SK-N-SH (cell line): Measurements from ENCODE around the gene RAB3D. TPM values are rescaled to one million over a fixed set of nuclear protein-coding genes. Genes with fewer than 3 reads are reported as not detected.

Source experiments
- CTCF ChIA-PET: fragments of 300-600, 350-600 bp; formaldehyde crosslinking; extraction: SDS; loops from one replicate; lab custom pipeline; 2021; lab: Yijun Ruan, JAX
- POLR2A ChIA-PET: fragments of 350-600 bp; sonication (Branson Sonifier 250); formaldehyde crosslinking; extraction: SDS; loops from one replicate; lab custom pipeline; 2020; ENCODE audit warnings: antibody characterized with exemption, inconsistent platforms; lab: Yijun Ruan, JAX
- DNase-seq: peaks from one replicate; pipeline ENCODE4 v3.0.0; 2012
- H2AFZ ChIP-seq: fragments of 200-600 bp; sonication (generic); 2 replicates; pipeline ENCODE4 v1.8.1; 2016; ENCODE audit warnings: antibody characterized with exemption, mild to moderate bottlenecking, low read depth
- H3F3A ChIP-seq: fragments of 200-600 bp; sonication (generic); replicated peaks from 2 replicates; pipeline ENCODE3; 2016; ENCODE audit warnings: antibody characterized with exemption, mild to moderate bottlenecking; ENCODE audit not compliant: insufficient read depth
- H3K27ac ChIP-seq, 2 experiments: fragments of 200-500 bp in 1 of 2; fragments of 200-600 bp in 1 of 2; sonication (Bioruptor generic) in 1 of 2; sonication (generic), shearing (Covaris generic) in 1 of 2; 2 replicates each; pipeline versions ENCODE4 v1.5.1 to v1.6.1; 2014 to 2016; ENCODE audit warnings: low read depth in 2 of 2, inconsistent platforms in 1 of 2, low read length in 1 of 2, mild to moderate bottlenecking in 1 of 2, mixed read lengths in 1 of 2
- H3K27me3 ChIP-seq: fragments of 200-600 bp; sonication (generic), shearing (Covaris generic); 2 replicates; pipeline ENCODE4 v1.6.1; 2016; ENCODE audit warnings: mixed run types; ENCODE audit not compliant: insufficient read depth
- H3K36me3 ChIP-seq, 2 experiments: fragments of 200-500 bp in 1 of 2; fragments of 200-600 bp in 1 of 2; sonication (Bioruptor generic) in 1 of 2; sonication (generic) in 1 of 2; replicated peaks in 1 of 2; 2 replicates each; pipeline versions ENCODE3 to v1.5.1; 2014 to 2016; ENCODE audit warnings: low read length in 1 of 2, mild to moderate bottlenecking in 1 of 2; ENCODE audit not compliant: insufficient read depth in 2 of 2, control insufficient read depth in 1 of 2
- H3K4me1 ChIP-seq, 2 experiments: fragments of 200-500 bp in 1 of 2; fragments of 200-600 bp in 1 of 2; sonication (Bioruptor generic) in 1 of 2; sonication (generic), shearing (Covaris generic) in 1 of 2; 2 replicates each; pipeline versions ENCODE4 v1.5.1 to v1.6.1; 2014 to 2016; ENCODE audit warnings: low read depth in 1 of 2, low read length in 1 of 2, mixed run types in 1 of 2; ENCODE audit not compliant: insufficient read depth in 2 of 2, control insufficient read depth in 1 of 2
- H3K4me2 ChIP-seq: fragments of 200-600 bp; sonication (generic), shearing (Covaris generic); 2 replicates; pipeline ENCODE4 v1.6.1; 2017; ENCODE audit warnings: mixed run types
- H3K4me3 ChIP-seq, 2 experiments: fragments of 200-500 bp in 1 of 2; fragments of 200-600 bp in 1 of 2; sonication (Bioruptor generic) in 1 of 2; sonication (generic), shearing (Covaris generic) in 1 of 2; 2 replicates each; pipeline versions ENCODE4 v1.5.1 to v1.8.1; 2014 to 2016; ENCODE audit warnings: low read depth in 2 of 2, inconsistent platforms in 1 of 2, low read length in 1 of 2, mild to moderate bottlenecking in 1 of 2, mixed read lengths in 1 of 2, moderate library complexity in 1 of 2
- H3K79me2 ChIP-seq: fragments of 200-600 bp; sonication (generic); 2 replicates; pipeline ENCODE4 v1.8.1; 2017; ENCODE audit warnings: mild to moderate bottlenecking; ENCODE audit not compliant: insufficient read depth
- H3K9ac ChIP-seq: fragments of 200-600 bp; sonication (generic); 2 replicates; pipeline ENCODE4 v1.6.1; 2017; ENCODE audit warnings: mixed run types
- H3K9me2 ChIP-seq: fragments of 200-600 bp; sonication (generic); 2 replicates; pipeline ENCODE4 v1.6.1; 2017; ENCODE audit warnings: mixed run types
- H3K9me3 ChIP-seq: fragments of 200-600 bp; sonication (generic); 2 replicates; pipeline ENCODE4 v1.6.1; 2017; ENCODE audit warnings: mixed run types, mild to moderate bottlenecking, moderate library complexity
- H4K20me1 ChIP-seq: fragments of 200-600 bp; sonication (generic); 2 replicates; pipeline ENCODE4 v1.6.1; 2017; ENCODE audit warnings: mild to moderate bottlenecking, mixed run types; ENCODE audit not compliant: insufficient read depth
- CHD2 ChIP-seq: fragments of 150-350 bp; IDR thresholded peaks from 2 replicates; pipeline ENCODE4 v1.6.1; 2018; ENCODE audit warnings: low read length; ENCODE audit not compliant: partially characterized antibody
- MEF2A ChIP-seq: IDR thresholded peaks from 2 replicates; pipeline ENCODE4 v1.4.0; 2012; ENCODE audit warnings: low read depth, borderline replicate concordance
- NRF1 ChIP-seq: IDR thresholded peaks from 2 replicates; pipeline ENCODE4 v1.6.1; 2012; ENCODE audit warnings: low read depth, mild to moderate bottlenecking, low read length
- RAD21 ChIP-seq: IDR thresholded peaks from 2 replicates; pipeline ENCODE4 v1.6.1; 2012; ENCODE audit warnings: mild to moderate bottlenecking, low read length
- RCOR1 ChIP-seq: fragments of 150-350 bp; IDR thresholded peaks from 2 replicates; pipeline ENCODE4 v1.6.1; 2017; ENCODE audit warnings: antibody characterized with exemption, low read length
- TAF1 ChIP-seq: IDR thresholded peaks from 2 replicates; pipeline ENCODE4 v1.6.1; 2012; ENCODE audit warnings: low read depth, mild to moderate bottlenecking, low read length, moderate library complexity, borderline replicate concordance
- WGBS: methylation state at CpG from one replicate; pipeline ENCODE4 v1.1.6; 2017; ENCODE audit warnings: low lambda C conversion rate; 5-methylcytosine and 5-hydroxymethylcytosine counted together
- polyA plus RNA-seq, 3 experiments: library from polyadenylated mRNA; depleted of rRNA; stranded (reverse); fragments of >200 nt; gene quantifications; 2 replicates each; pipeline ENCODE4 v1.2.3, GENCODE V29; 2012
- TF ChIP-seq, protein P1 (sequence below): IDR thresholded peaks from 2 replicates; pipeline ENCODE4 v1.4.0; 2012; ENCODE audit warnings: low read depth, borderline replicate concordance
- TF ChIP-seq, protein P2 (sequence below): fragments of 150-350 bp; IDR thresholded peaks from 2 replicates; pipeline ENCODE4 v1.6.1; 2017; ENCODE audit warnings: antibody characterized with exemption, low read length, low read depth, borderline replicate concordance
- TF ChIP-seq, protein P3 (sequence below): IDR thresholded peaks from 2 replicates; pipeline ENCODE4 v1.6.1; 2012; ENCODE audit warnings: mild to moderate bottlenecking, low read depth, low read length, moderate library complexity
- TF ChIP-seq, protein P4 (sequence below): fragments of 200-600 bp; sonication (generic); IDR thresholded peaks from 2 replicates; pipeline ENCODE4 v1.6.1; 2017; ENCODE audit warnings: antibody characterized with exemption, mild to moderate bottlenecking, moderate library complexity
- TF ChIP-seq, protein P5 (sequence below): IDR thresholded peaks from 2 replicates; pipeline ENCODE4 v1.4.0; 2012; ENCODE audit warnings: low read depth

RAB3D gene
- polyA plus RNA-seq, 1 of the 3 experiments (the other 2 are of a cell fraction), result 27.0 TPM

DNA sequence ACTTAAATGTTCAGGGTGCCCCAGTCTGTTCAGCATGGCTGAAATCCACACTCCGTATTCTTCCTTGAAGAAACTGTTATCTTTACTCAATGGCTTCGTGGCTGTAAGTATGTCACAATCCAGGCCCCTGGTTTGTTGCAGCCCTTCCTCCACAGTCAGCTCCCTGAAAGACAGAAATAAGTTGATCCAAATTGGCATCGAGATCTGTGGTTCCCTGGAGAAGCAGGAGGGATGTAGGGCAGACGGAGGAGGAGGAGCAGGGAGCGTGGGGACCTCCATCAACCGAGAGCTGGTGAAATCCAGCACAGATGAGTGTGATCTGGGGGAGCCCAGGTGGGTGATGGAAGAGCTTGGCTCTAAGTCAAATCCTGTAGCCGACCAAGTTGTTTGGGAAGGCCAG lies 43.2 kb downstream of the RAB3D start:
- H3K9me3 ChIP-seq, result no peaks in the 10 kb centered on the region
- WGBS, result 89% methylated on average over 7 of the region's 7 CpGs
- no peak overlapping the region for H3K27ac ChIP-seq
- ChIA-PET CTCF (interaction anchor here (1.2 to 5.1 kb wide), 9 partner anchors 10 to 150 kb away, joined by 3 to 66 read pairs (median 5); partner anchors contain the start of genes CCDC159, RGL3, SWSAP1 and TMEM205), POLR2A (no interaction called here)
- no peak overlapping the region for H3K4me3 ChIP-seq
- no peaks in the 10 kb centered on the region for H3K27me3 ChIP-seq
- H3K4me1 ChIP-seq, result peaks cover 0 to 3% of the 10 kb centered on the region in 2 experiments; a peak in 1 of 4 replicates
- H3K9ac ChIP-seq, result no peak overlapping the region
- no peaks in the 10 kb centered on the region for H3K9me2 ChIP-seq
- peaks cover 4% of the 10 kb centered on the region for H3F3A ChIP-seq
- no peaks in the 10 kb centered on the region for H3K36me3 ChIP-seq
- H3K4me2 ChIP-seq, result no peak overlapping the region
- DNase-seq, result no peak
- TF ChIP-seq, protein P1, sequence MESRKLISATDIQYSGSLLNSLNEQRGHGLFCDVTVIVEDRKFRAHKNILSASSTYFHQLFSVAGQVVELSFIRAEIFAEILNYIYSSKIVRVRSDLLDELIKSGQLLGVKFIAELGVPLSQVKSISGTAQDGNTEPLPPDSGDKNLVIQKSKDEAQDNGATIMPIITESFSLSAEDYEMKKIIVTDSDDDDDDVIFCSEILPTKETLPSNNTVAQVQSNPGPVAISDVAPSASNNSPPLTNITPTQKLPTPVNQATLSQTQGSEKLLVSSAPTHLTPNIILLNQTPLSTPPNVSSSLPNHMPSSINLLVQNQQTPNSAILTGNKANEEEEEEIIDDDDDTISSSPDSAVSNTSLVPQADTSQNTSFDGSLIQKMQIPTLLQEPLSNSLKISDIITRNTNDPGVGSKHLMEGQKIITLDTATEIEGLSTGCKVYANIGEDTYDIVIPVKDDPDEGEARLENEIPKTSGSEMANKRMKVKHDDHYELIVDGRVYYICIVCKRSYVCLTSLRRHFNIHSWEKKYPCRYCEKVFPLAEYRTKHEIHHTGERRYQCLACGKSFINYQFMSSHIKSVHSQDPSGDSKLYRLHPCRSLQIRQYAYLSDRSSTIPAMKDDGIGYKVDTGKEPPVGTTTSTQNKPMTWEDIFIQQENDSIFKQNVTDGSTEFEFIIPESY, result no peak
- TF ChIP-seq RCOR1 (no peak), NRF1 (no peak), MEF2A (no peak), CHD2 (no peak), TAF1 (no peak)
- TF ChIP-seq, protein P2, sequence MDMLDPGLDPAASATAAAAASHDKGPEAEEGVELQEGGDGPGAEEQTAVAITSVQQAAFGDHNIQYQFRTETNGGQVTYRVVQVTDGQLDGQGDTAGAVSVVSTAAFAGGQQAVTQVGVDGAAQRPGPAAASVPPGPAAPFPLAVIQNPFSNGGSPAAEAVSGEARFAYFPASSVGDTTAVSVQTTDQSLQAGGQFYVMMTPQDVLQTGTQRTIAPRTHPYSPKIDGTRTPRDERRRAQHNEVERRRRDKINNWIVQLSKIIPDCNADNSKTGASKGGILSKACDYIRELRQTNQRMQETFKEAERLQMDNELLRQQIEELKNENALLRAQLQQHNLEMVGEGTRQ, result no peak
- TF ChIP-seq, protein P3, sequence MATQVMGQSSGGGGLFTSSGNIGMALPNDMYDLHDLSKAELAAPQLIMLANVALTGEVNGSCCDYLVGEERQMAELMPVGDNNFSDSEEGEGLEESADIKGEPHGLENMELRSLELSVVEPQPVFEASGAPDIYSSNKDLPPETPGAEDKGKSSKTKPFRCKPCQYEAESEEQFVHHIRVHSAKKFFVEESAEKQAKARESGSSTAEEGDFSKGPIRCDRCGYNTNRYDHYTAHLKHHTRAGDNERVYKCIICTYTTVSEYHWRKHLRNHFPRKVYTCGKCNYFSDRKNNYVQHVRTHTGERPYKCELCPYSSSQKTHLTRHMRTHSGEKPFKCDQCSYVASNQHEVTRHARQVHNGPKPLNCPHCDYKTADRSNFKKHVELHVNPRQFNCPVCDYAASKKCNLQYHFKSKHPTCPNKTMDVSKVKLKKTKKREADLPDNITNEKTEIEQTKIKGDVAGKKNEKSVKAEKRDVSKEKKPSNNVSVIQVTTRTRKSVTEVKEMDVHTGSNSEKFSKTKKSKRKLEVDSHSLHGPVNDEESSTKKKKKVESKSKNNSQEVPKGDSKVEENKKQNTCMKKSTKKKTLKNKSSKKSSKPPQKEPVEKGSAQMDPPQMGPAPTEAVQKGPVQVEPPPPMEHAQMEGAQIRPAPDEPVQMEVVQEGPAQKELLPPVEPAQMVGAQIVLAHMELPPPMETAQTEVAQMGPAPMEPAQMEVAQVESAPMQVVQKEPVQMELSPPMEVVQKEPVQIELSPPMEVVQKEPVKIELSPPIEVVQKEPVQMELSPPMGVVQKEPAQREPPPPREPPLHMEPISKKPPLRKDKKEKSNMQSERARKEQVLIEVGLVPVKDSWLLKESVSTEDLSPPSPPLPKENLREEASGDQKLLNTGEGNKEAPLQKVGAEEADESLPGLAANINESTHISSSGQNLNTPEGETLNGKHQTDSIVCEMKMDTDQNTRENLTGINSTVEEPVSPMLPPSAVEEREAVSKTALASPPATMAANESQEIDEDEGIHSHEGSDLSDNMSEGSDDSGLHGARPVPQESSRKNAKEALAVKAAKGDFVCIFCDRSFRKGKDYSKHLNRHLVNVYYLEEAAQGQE, result no peak
- H2AFZ ChIP-seq, result no peak overlapping the region
- H4K20me1 ChIP-seq, result no peaks in the 10 kb centered on the region
- H3K79me2 ChIP-seq, result no peaks in the 10 kb centered on the region

DNA sequence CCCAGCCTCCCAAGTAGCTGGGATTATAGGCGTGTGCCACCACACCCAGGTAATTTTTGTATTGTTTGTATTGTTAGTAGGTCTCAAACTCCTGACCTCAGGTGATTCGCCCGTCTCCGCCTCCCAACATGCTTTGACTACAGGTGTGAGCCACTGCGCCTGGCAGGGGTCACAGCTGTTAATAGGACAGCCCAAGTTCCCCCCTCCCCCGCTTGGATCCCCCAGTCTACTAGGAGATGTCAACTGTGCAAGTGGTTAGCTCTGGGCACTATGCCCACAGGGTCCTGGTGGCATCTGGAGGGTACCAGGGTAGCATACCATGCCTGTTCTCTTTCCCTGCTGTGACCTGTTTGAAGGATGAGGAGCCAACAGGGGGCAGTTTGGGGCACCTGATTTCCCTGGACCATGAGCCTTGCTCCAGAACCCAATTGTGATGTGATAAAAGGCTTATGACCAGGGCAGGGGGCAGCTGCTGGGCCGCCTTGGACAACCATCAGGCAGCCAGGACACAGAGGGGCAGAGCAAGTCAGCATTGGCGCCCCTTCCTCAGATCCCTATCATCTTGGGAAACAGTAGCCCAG lies 43.7 kb downstream of the RAB3D start, which contains the start of gene TSPAN16:
TSS of gene TSPAN16 (plus strand) at position 496 of the 581 bp plus-strand sequence. CDS start 138 bp downstream, outside the sequence.
- H3K27ac ChIP-seq, result no peak within 1 kb of the TSS
- TF ChIP-seq, protein P4, sequence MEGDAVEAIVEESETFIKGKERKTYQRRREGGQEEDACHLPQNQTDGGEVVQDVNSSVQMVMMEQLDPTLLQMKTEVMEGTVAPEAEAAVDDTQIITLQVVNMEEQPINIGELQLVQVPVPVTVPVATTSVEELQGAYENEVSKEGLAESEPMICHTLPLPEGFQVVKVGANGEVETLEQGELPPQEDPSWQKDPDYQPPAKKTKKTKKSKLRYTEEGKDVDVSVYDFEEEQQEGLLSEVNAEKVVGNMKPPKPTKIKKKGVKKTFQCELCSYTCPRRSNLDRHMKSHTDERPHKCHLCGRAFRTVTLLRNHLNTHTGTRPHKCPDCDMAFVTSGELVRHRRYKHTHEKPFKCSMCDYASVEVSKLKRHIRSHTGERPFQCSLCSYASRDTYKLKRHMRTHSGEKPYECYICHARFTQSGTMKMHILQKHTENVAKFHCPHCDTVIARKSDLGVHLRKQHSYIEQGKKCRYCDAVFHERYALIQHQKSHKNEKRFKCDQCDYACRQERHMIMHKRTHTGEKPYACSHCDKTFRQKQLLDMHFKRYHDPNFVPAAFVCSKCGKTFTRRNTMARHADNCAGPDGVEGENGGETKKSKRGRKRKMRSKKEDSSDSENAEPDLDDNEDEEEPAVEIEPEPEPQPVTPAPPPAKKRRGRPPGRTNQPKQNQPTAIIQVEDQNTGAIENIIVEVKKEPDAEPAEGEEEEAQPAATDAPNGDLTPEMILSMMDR, result peak; percentile 24; the same call in 1 of the 2 replicates
- TF ChIP-seq, protein P5, sequence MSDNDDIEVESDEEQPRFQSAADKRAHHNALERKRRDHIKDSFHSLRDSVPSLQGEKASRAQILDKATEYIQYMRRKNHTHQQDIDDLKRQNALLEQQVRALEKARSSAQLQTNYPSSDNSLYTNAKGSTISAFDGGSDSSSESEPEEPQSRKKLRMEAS, result no peak
- peak; percentile 33 for TF ChIP-seq RAD21
- TF ChIP-seq, all 33 proteins: peak for 2
- ChIA-PET CTCF (interaction anchor here (0.8 to 5.1 kb wide), 14 partner anchors 9 to 186 kb away, joined by 3 to 66 read pairs (median 5); partner anchors contain the start of genes CCDC159, ELAVL3, RGL3 and SWSAP1), POLR2A (interaction anchor here (1.0 kb wide), 1 partner anchor 185 kb away, joined by 3 read pairs; the partner anchor contains the start of gene ELAVL3)
- Histone ChIP-seq H4K20me1 (no peaks in the 10 kb centered on the region), H3K9me3 (no peaks in the 10 kb centered on the region), H3K79me2 (no peaks in the 10 kb centered on the region), H3K9ac (no peak within 1 kb of the TSS), H3K36me3 (no peaks in the 10 kb centered on the region), H3K4me2 (no peak within 1 kb of the TSS), H3F3A (peaks cover 4% of the 10 kb centered on the region), H3K4me3 (no peak within 1 kb of the TSS), H2AFZ (no peak within 1 kb of the TSS), H3K9me2 (no peaks in the 10 kb centered on the region), H3K4me1 (peaks cover 0 to 3% of the 10 kb centered on the region in 2 experiments; a peak in 1 of 4 replicates), H3K27me3 (no peaks in the 10 kb centered on the region)
- DNase-seq, result peak; percentile 38
- 87% methylated on average over 6 of the region's 8 CpGs for WGBS
